ENCODE results near the gene RASL12. TPM values are rescaled to one million over a fixed set of nuclear protein-coding genes. Genes with fewer than 3 reads are reported as not detected.
A peak's percentile ranks its signal among the peaks of the same experiment; 100 is the strongest.

RASL12 gene
- total RNA-seq, 2 experiments from 2014 or later: not detected

DNA sequence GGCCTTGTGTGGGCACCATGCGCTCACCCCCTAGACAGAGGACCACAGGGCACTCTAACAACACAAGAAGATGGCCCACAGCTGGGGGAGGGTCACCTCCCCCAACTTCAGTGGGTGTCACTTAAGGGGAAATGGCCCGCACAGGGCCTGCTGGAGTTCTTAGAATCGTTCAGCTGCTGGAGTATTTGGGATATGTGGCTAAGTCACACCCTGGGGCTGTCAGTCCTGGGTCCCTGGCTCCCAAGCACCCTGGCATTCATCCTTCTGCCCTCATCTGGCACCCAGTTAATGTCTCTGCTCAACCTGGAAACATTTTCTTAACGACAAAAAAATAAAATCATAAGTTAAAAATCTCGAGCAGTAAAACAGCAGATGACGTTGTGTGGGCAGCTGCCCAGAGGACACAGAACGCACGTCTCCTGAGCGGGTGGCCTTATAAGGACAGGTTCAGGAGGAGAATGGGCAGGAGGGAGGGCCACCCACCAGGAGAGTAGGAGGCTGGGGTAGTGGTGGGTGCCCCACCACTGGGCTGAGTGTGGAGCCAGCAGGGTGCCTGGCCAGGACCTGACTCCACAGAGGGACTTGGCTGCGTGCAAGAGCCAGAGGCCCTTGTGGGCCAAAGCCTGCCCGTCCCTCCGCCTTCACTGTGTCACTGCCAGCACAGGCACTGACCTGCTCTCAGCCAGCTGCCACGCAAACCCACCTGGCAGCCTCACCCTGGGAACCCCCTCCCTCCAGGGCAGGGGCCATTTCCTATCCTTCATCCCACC lies 20.3 kb upstream of the RASL12 start:
- no peak overlapping the region for H3K27ac Mint-ChIP-seq
- no peak overlapping the region for H3K4me3 Mint-ChIP-seq
- no peaks in the 10 kb centered on the region for H3K4me1 Mint-ChIP-seq
- DNase-seq: no peak
- peaks cover 7% of the 10 kb centered on the region for H3K27me3 Mint-ChIP-seq
- no peaks in the 10 kb centered on the region for H3K9me3 Mint-ChIP-seq
- POLR2A ChIA-PET: no interaction called here
- CTCF ChIA-PET: interaction anchor here (0.8 to 1.9 kb wide), 4 partner anchors 10 to 25 kb away, joined by 3 to 6 read pairs (median 4); no protein-coding TSS in a partner anchor
- no peaks in the 10 kb centered on the region for H3K36me3 Mint-ChIP-seq (ENCODE audit: low read depth)

DNA sequence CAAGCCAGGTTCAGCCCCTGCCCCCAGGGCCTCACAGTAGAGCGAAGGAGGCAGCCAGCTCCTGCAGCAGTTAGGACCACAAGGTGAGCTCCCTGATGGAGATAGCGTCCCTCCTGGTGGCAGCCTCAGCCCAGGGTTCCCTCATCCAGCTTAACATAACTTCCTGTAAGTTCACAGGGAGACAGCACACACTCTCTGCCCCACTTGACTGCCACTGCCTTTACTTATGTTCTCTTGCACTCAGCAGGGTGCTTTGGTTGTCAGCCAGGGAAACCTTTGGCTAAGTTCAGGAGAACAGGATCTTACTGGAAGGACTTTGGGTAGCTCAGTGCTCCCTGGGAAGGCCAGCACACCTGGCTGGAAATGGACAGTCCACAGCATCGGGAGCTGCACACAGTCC lies 19.6 kb upstream of the RASL12 start:
- H3K4me1 Mint-ChIP-seq: peaks cover 6% of the 10 kb centered on the region
- ChIA-PET CTCF (interaction anchor here (0.8 to 1.9 kb wide), 4 partner anchors 9 to 25 kb away, joined by 3 to 6 read pairs (median 4); no protein-coding TSS in a partner anchor), POLR2A (no interaction called here)
- DNase-seq: no peak
- no peak overlapping the region for H3K4me3 Mint-ChIP-seq
- H3K27ac Mint-ChIP-seq: no peak overlapping the region
- H3K27me3 Mint-ChIP-seq: peaks cover 14% of the 10 kb centered on the region
- no peaks in the 10 kb centered on the region for H3K9me3 Mint-ChIP-seq
- no peaks in the 10 kb centered on the region for H3K36me3 Mint-ChIP-seq (ENCODE audit: low read depth)

DNA sequence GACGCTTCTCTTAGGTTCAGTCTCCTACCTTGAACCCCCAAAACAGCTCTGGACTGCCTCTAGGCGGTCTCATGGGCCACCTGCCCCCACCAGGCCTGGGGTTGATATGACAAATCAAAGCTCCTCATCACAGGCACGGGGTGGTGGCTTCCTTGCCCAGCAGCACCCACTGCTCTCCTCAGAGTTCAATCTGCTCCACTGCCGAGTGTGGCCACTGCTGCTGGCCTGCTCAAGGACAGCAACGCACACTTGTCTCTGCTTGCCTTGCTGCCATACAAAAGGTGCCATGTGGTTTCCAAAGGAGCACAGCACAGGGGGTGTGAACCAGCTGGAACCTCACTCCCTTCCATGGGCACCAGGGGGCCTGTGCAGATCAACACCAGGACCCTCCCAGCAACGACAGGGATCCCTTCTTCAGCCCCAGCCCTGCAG lies 18.9 kb upstream of the RASL12 start:
- DNase-seq: no peak
- POLR2A ChIA-PET: no interaction called here
- Mint-ChIP-seq H3K27ac (no peak overlapping the region), H3K9me3 (no peaks in the 10 kb centered on the region), H3K36me3 (ENCODE audit: low read depth) (no peaks in the 10 kb centered on the region), H3K4me1 (peaks cover 11% of the 10 kb centered on the region), H3K27me3 (peaks cover 18% of the 10 kb centered on the region), H3K4me3 (no peak overlapping the region)
- CTCF ChIA-PET: interaction anchor here (0.6 to 1.9 kb wide), 4 partner anchors 9 to 333 kb away, joined by 3 to 6 read pairs (median 4); no protein-coding TSS in a partner anchor

DNA sequence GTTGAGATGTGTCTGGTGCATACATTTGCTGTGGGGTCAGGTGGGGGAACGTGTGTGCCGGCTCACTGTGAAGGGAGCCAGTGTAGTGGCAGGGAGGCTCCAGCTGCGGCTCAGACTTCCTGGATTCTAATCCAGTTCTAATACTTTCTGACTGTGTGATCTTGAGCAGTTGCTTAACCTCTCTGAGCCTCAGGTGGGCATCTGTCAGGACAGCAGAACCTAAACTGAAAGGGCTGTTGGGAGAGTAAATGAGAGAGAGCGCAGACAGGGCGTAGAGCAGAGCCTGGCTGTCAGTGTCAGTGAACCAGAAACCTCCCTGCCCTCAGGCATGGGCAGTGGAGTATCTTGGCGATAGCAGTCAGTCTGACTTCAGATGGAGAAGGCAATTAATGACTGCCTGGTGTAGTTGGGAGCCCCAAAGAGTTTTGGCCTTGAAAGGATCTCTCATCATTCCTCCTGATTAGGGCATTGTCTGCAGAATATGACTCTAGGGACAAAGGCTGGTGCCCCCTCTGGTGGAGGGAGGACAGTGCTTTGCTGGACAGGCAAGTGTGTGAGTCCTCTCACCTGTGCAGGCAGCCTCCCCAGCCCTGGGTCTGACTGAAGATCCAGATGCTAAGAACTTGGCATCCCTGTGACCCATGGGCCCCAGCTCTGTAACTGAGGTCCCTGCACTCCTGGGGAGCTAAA lies 18.3 kb upstream of the RASL12 start:
- H3K4me1 Mint-ChIP-seq: peaks cover 11% of the 10 kb centered on the region
- no peaks in the 10 kb centered on the region for H3K9me3 Mint-ChIP-seq
- DNase-seq: peak; percentile 16
- peaks cover 23% of the 10 kb centered on the region for H3K27me3 Mint-ChIP-seq
- ChIA-PET POLR2A (no interaction called here), CTCF (interaction anchor here (0.6 to 1.9 kb wide), 3 partner anchors 15 to 333 kb away, joined by 4 to 6 read pairs (median 4); no protein-coding TSS in a partner anchor)
- H3K27ac Mint-ChIP-seq: no peak overlapping the region
- H3K36me3 Mint-ChIP-seq (ENCODE audit: low read depth): no peaks in the 10 kb centered on the region
- H3K4me3 Mint-ChIP-seq: no peak overlapping the region

DNA sequence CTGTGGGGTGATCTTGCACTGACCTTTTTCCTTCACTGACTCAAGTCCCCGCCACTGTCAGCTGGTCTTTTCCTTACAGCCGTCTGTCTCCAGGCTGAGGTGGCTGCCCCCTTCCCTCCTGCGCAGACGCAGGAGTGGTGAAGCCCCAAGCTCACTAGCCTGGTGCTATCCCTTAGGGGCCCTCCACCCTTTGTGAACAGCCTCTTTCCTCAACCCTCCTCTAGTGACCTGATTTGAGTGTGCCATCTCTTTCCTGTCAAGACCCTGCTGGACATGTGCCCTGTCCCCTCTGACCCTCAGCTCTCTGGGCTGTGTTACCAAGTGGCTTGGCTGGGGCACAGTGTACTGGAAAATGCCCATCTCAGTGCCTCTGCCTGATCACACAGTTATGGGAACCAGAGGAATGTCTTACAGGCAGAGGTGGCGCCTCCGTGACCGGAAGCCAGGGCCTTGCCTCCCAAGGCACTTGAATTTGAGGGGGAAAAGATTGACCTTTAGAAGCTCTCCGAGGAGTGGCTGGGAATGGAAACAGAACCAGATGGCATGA lies 17.5 kb upstream of the RASL12 start:
- Mint-ChIP-seq H3K27me3 (peaks cover 28% of the 10 kb centered on the region), H3K36me3 (ENCODE audit: low read depth) (no peaks in the 10 kb centered on the region), H3K4me1 (peaks cover 11% of the 10 kb centered on the region), H3K27ac (no peak overlapping the region), H3K9me3 (no peaks in the 10 kb centered on the region), H3K4me3 (no peak overlapping the region)
- CTCF ChIA-PET: interaction anchor here (1.1 kb wide), 1 partner anchor 23 kb away, joined by 3 read pairs; no protein-coding TSS in a partner anchor
- POLR2A ChIA-PET: no interaction called here
- no peak for DNase-seq

DNA sequence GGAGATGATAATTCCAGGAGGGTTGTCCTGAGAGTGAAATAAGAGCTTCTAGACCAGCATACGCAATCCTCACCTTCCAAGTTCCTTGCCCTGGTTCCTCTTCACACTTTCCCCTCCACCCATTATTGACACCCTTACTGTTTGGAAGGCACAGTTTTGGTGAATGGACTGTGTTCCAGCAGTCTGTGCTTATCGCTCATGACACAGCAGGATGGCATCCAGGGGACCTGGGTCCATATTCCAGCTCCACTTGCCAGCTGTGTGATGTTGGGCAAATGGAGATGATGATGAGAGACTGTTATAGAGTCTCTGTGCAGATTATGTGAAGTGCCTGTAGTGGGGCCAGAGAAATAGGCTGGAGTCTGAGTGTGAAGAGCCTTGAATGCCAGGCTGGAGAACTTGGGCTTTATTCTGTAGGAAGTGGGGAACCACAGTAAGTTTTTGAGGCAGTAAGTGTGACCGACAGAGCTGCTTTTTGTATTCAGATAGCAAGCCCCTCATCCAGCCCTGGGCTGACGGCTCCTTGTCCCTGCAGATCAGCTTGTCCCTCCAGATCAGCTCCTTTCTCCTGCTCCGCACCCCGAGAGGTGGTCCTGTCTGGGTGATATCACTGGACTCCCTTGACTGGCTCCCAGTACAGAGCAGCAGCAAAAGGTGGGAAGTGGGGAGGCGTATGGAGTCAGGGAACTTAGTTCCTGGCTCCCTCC lies 16.9 kb upstream of the RASL12 start:
- H3K36me3 Mint-ChIP-seq (ENCODE audit: low read depth): no peaks in the 10 kb centered on the region
- CTCF ChIA-PET: interaction anchor here (0.6 to 2.1 kb wide), 4 partner anchors 17 to 715 kb away, joined by 3 to 6 read pairs (median 4); no protein-coding TSS in a partner anchor
- H3K27ac Mint-ChIP-seq: no peak overlapping the region
- POLR2A ChIA-PET: no interaction called here
- H3K4me3 Mint-ChIP-seq: no peak overlapping the region
- no peak for DNase-seq
- H3K9me3 Mint-ChIP-seq: no peaks in the 10 kb centered on the region
- H3K27me3 Mint-ChIP-seq: peaks cover 28% of the 10 kb centered on the region
- H3K4me1 Mint-ChIP-seq: peaks cover 11% of the 10 kb centered on the region

DNA sequence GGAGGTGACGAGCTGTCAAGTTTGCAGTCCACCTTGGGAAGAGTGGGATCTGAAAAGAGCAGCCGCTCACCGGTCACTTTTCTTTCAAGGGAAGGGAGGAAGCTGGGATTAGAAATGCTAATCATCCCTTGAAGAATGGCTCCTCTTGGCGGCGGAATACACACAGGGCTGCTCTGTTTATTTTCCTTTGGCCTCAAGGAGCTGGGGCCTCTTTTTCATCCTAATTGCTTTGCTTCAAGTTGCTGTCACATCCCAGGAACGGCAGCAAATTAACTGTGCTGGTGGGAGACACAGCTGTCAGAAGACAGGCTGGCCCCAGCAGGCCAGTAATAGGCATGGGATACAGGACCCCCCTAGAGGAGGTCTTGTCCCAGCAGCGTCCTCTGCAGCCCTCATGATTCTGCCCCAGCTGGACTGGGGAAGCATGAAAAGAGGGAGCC lies 15.5 kb upstream of the RASL12 start:
- no peaks in the 10 kb centered on the region for H3K9me3 Mint-ChIP-seq
- H3K36me3 Mint-ChIP-seq (ENCODE audit: low read depth): no peaks in the 10 kb centered on the region
- DNase-seq: no peak
- CTCF ChIA-PET: interaction anchor here (0.5 to 2.1 kb wide), 2 partner anchors 18 to 1146 kb away, joined by 3 to 6 read pairs; no protein-coding TSS in a partner anchor
- no peak overlapping the region for H3K27ac Mint-ChIP-seq
- peaks cover 11% of the 10 kb centered on the region for H3K4me1 Mint-ChIP-seq
- peaks cover 36% of the 10 kb centered on the region for H3K27me3 Mint-ChIP-seq
- no peak overlapping the region for H3K4me3 Mint-ChIP-seq
- POLR2A ChIA-PET: no interaction called here

DNA sequence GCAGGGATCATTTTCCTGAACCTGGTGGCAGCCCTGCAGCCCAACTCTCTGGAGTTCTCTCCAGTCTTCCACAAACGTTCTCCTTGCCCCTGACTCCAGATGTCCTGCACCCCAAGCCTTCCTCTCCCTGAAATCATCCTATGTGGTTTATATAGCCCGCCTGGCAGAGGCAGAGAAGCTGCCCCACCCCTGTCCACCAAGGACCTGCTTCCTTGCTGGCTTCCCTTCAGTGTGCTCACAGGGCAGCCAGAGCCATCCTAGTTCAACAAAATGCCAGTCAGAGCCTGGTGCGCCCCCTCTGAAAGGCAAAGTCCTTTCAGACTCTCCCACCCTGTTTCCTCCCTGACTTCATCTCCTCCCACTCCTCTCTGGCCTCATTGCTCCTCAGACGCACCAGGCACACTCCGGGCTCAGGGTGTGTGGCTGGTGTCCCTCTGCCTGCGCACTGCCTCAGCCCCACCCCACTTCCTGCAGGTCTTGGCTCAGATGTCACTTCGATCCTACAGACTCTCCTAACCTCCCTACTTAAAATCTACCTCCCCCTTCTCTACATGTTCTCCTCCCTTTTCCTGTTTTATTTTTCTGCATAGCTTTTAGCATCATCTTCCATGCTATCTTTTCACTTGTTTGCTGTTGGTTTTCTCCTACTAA lies 14.6 kb upstream of the RASL12 start:
- H3K27me3 Mint-ChIP-seq: peaks cover 42% of the 10 kb centered on the region
- no peaks in the 10 kb centered on the region for H3K9me3 Mint-ChIP-seq
- no peak overlapping the region for H3K4me3 Mint-ChIP-seq
- ChIA-PET CTCF (no interaction called here), POLR2A (no interaction called here)
- DNase-seq: peak; percentile 47
- peaks cover 15% of the 10 kb centered on the region for H3K4me1 Mint-ChIP-seq
- no peaks in the 10 kb centered on the region for H3K36me3 Mint-ChIP-seq (ENCODE audit: low read depth)
- peak overlapping the region; percentile 61 for H3K27ac Mint-ChIP-seq

DNA sequence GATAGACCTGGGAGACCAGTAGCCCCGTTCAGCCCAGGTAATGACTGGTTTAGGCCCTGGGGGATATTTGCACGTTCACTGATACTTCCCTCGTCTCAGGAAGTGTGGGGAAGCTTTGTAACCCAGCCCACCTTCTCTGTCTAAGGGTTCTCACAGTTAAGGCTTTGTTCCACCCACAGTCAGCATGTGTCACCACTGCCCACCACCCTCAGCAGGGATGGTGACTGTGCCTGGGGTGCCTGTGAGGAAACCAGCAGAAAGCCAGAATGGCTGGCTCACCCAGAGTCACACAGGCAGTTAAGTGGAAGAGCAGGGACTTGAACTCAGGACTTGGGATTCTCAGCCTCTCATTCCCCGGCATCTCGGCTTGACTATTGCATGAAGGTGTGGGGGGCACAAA lies 14.0 kb upstream of the RASL12 start:
- POLR2A ChIA-PET: no interaction called here
- Mint-ChIP-seq H3K4me1 (peaks cover 15% of the 10 kb centered on the region), H3K36me3 (ENCODE audit: low read depth) (no peaks in the 10 kb centered on the region), H3K4me3 (no peak overlapping the region), H3K27me3 (peaks cover 42% of the 10 kb centered on the region), H3K27ac (no peak overlapping the region), H3K9me3 (no peaks in the 10 kb centered on the region)
- DNase-seq: no peak
- CTCF ChIA-PET: interaction anchor here (1.2 kb wide), 1 partner anchor 20 kb away, joined by 3 read pairs; no protein-coding TSS in a partner anchor

DNA sequence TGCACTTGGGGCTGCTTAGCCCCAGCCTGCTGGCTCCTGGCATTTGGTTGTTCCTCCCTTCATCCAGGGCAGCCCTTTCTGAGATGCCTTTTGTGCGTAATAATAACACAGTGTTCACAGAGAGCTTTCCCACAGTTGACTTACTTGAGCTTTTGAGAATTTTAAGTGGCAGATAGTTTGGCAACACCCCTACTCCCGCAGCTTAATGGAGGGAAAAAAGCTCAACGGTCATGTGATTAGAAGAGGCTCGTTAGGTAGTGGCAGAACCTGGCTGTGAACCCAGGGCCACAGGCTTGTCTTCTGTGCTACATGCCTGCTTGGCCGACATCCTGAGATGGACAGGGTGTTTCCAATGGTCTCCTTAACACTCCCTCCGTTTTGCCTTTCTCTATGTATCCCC lies 13.5 kb upstream of the RASL12 start:
- H3K27ac Mint-ChIP-seq: no peak overlapping the region
- H3K4me1 Mint-ChIP-seq: peaks cover 15% of the 10 kb centered on the region
- ChIA-PET POLR2A (no interaction called here), CTCF (interaction anchor here (0.6 to 1.2 kb wide), 3 partner anchors 10 to 21 kb away, joined by 3 to 4 read pairs (median 3); no protein-coding TSS in a partner anchor)
- no peaks in the 10 kb centered on the region for H3K9me3 Mint-ChIP-seq
- no peaks in the 10 kb centered on the region for H3K36me3 Mint-ChIP-seq (ENCODE audit: low read depth)
- DNase-seq: no peak
- H3K27me3 Mint-ChIP-seq: peaks cover 45% of the 10 kb centered on the region
- H3K4me3 Mint-ChIP-seq: no peak overlapping the region

DNA sequence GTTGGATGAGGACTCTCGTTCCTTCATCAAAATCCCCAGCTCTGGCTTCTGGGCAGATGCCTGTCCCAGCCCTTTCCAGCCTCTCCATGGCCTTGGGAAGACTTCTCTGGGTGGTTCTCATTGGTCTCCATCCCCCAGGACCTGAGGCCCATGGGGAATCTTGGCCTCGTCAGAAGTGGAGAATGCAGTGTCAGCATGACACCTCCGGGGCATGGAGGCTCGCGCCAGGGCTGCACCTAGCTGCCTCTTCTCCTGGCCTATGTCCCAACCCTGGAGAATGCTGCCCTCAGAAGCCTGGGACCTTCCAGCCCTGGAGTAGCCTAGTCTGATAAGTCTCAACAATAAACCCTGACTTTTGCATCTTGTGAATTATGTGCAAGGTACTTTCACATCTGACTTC lies 11.8 kb upstream of the RASL12 start:
- Mint-ChIP-seq H3K27ac (no peak overlapping the region), H3K9me3 (no peaks in the 10 kb centered on the region), H3K36me3 (ENCODE audit: low read depth) (no peaks in the 10 kb centered on the region), H3K27me3 (peaks cover 45% of the 10 kb centered on the region), H3K4me1 (peaks cover 15% of the 10 kb centered on the region), H3K4me3 (no peak overlapping the region)
- ChIA-PET CTCF (interaction anchor here (0.7 to 1.0 kb wide), 2 partner anchors 35 to 208 kb away, joined by 3 read pairs; partner anchors contain the start of genes PARP16 and SLC51B), POLR2A (no interaction called here)
- DNase-seq: no peak

DNA sequence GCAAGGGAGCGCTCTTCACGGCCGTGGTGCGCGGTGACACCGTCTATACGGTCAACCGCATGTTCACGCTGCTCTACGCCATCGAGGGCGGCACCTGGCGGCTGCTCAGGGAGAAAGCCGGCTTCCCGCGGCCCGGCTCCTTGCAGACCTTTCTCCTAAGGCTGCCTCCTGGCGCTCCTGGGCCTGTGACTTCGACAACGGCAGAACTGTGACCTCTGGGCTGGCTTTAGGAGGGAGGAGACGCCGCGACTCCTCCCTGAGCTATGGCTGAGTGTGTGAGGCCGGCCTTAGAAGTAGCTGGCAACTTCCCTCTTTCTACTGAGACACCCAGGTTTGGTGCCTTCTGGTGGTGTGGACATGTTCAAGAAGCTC lies 10.2 kb upstream of the RASL12 start:
- no peaks in the 10 kb centered on the region for H3K9me3 Mint-ChIP-seq
- peaks cover 39% of the 10 kb centered on the region for H3K27me3 Mint-ChIP-seq
- ChIA-PET POLR2A (no interaction called here), CTCF (interaction anchor here (0.5 to 2.2 kb wide), 9 partner anchors 9 to 1272 kb away, joined by 3 to 12 read pairs (median 3); no protein-coding TSS in a partner anchor)
- no peaks in the 10 kb centered on the region for H3K36me3 Mint-ChIP-seq (ENCODE audit: low read depth)
- no peak overlapping the region for H3K27ac Mint-ChIP-seq
- peaks cover 15% of the 10 kb centered on the region for H3K4me1 Mint-ChIP-seq
- H3K4me3 Mint-ChIP-seq: no peak overlapping the region
- DNase-seq: peak; percentile 58
